ENCODE data around the gene CSNK2A1. TPM values are rescaled to one million over a fixed set of nuclear protein-coding genes. Genes with fewer than 3 reads are reported as not detected.

CSNK2A1 gene
- total and polyA plus RNA-seq, 3 donors from 2014 or later, result 143 to 192 (median 172) TPM

DNA sequence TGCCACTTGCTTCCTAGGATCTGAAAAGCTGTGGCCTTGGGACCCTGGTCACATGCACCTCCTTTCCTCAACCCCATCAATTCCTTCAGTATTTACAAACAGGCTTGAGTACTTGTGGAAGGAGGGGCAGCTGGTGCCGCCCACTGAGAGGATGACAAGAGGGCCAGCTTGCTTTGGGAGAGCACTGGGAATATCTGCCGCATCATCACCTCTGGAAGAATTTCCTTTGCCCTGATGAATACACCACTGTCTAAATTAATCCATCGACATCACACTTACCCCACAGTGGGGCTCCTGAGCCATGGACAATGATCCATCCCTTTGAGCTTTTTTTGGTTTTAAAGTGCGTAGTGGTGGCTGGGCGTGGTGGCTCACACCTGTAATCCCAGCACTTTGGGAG is 107.1 kb downstream of the CSNK2A1 start:
- no peak overlapping the region for H3K4me3 ChIP-seq
- no peak for DNase-seq
- no peaks in the 10 kb centered on the region for H3K27me3 ChIP-seq
- H3K9me3 ChIP-seq, result no peaks in the 10 kb centered on the region
- H3K4me1 ChIP-seq, result peaks cover 3% of the 10 kb centered on the region
- 90 to 97% methylated on average over 5 of the region's 5 CpGs for WGBS, 2 donors
- intact Hi-C loops (cut with DNase I; ENCODE audit: low total_unique reads), result no loop called here
- TF ChIP-seq, protein P1, sequence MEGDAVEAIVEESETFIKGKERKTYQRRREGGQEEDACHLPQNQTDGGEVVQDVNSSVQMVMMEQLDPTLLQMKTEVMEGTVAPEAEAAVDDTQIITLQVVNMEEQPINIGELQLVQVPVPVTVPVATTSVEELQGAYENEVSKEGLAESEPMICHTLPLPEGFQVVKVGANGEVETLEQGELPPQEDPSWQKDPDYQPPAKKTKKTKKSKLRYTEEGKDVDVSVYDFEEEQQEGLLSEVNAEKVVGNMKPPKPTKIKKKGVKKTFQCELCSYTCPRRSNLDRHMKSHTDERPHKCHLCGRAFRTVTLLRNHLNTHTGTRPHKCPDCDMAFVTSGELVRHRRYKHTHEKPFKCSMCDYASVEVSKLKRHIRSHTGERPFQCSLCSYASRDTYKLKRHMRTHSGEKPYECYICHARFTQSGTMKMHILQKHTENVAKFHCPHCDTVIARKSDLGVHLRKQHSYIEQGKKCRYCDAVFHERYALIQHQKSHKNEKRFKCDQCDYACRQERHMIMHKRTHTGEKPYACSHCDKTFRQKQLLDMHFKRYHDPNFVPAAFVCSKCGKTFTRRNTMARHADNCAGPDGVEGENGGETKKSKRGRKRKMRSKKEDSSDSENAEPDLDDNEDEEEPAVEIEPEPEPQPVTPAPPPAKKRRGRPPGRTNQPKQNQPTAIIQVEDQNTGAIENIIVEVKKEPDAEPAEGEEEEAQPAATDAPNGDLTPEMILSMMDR (IDR thresholded peaks at IDR 0.05), result no peak
- no peak for TF ChIP-seq POLR2A (IDR thresholded peaks at IDR 0.05)
- H3K36me3 ChIP-seq (ENCODE audit: low read depth, missing control alignments), result no peaks in the 10 kb centered on the region
- H3K27ac ChIP-seq, result no peak overlapping the region

DNA sequence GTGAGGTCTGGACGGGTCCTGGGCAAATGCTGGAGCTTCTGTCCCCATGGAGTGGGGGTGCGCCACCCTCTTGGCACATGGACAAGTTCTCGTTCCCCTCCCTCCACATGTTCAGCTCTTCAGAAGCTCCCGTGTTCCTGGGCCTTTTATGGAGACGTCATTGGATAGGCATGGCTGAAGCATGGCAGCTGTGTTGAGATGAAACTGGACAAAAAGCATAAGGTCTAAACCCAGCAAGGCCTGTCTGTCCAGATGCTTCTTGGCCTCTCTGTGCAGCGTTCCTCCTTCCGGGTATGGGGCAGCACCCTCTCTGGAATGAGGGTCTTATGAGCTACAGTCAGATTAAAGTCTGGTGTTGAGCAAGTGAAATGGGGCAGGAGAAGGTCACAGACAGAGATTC is 108.0 kb downstream of the CSNK2A1 start:
- no peak for DNase-seq
- Histone ChIP-seq H3K36me3 (ENCODE audit: low read depth, missing control alignments) (no peaks in the 10 kb centered on the region), H3K4me3 (no peak overlapping the region), H3K27ac (no peak overlapping the region), H3K9me3 (no peaks in the 10 kb centered on the region), H3K27me3 (no peaks in the 10 kb centered on the region), H3K4me1 (peaks cover 3% of the 10 kb centered on the region)
- TF ChIP-seq, protein P1 (IDR thresholded peaks at IDR 0.05), result no peak
- TF ChIP-seq POLR2A (IDR thresholded peaks at IDR 0.05), result no peak
- intact Hi-C loops (cut with DNase I; ENCODE audit: low total_unique reads), result no loop called here
- WGBS, 2 donors, result 70 to 76% methylated on average over 7 of the region's 7 CpGs

DNA sequence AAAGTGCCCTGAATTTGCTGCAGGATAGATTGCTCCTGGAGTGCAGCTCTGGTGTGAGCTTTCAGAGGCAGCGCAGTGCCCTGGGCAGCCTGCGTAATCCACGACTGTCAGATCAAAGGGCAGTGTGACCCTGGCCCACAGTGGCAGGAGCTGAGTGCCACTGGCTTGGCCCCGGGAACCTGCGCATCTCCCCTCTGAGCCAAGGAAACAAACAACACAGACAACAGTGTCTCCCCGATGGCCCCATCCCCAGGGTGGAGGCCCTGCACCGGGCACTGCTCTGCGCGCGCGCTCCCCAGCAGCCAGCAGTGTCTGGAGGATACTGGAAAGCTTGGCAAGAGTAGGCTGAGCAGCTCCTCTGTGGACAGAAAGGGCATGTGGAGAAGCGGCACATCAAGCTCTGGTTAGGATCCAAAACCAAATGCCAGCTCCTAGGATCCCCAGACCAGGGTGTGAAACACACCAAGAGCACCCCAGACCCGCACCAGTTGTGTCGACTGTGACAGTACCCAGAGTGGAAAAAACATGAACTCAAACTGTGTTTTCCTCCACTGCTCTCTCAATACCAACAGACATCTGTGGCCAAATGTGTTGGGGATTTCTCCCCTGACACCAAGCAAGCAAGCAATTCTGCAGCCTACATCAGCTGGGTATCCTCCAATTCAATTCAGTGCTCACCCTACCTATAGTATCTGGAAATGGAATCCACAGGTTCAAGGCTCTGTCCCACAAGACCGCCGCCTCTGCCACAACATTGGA is 108.8 kb downstream of the CSNK2A1 start:
- no peak overlapping the region for H3K27ac ChIP-seq
- no peak overlapping the region for H3K4me3 ChIP-seq
- no peaks in the 10 kb centered on the region for H3K36me3 ChIP-seq (ENCODE audit: low read depth, missing control alignments)
- H3K9me3 ChIP-seq, result no peaks in the 10 kb centered on the region
- no peak for TF ChIP-seq POLR2A (IDR thresholded peaks at IDR 0.05)
- TF ChIP-seq, protein P1 (IDR thresholded peaks at IDR 0.05), result no peak
- no peaks in the 10 kb centered on the region for H3K27me3 ChIP-seq
- peaks cover 3% of the 10 kb centered on the region for H3K4me1 ChIP-seq
- WGBS, 2 donors, result 79 to 89% methylated on average over 4 to 16 of the region's 16 CpGs
- DNase-seq, result no peak
- intact Hi-C loops (cut with DNase I; ENCODE audit: low total_unique reads), result no loop called here

DNA sequence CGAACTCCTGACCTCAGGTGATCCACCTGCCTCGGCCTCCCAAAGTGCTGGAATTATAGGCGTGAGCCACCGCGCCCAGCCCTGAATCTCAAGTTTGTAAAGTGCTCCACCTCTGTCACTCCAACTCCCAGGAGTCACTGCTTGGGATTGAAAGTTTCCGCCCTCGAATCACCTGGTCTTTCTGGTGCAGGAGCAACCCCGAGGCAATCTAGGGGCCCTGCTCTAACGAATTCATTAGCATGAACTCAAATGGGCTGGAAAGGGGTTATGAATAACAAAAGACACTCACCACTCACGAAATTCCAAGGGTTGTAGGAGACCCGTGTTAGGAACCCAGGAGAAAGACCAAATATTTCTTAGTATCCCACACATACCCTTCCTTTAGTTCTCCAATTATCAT is 109.4 kb downstream of the CSNK2A1 start:
- Histone ChIP-seq H3K36me3 (ENCODE audit: low read depth, missing control alignments) (no peaks in the 10 kb centered on the region), H3K27me3 (no peaks in the 10 kb centered on the region), H3K27ac (no peak overlapping the region), H3K4me1 (peaks cover 3% of the 10 kb centered on the region), H3K4me3 (no peak overlapping the region), H3K9me3 (no peaks in the 10 kb centered on the region)
- TF ChIP-seq, protein P1 (IDR thresholded peaks at IDR 0.05), result no peak
- no peak for TF ChIP-seq POLR2A (IDR thresholded peaks at IDR 0.05)
- intact Hi-C loops (cut with DNase I; ENCODE audit: low total_unique reads), result no loop called here
- DNase-seq, result no peak
- WGBS, 2 donors, result 70 to 82% methylated on average over 6 to 11 of the region's 11 CpGs

All from testis (tissue), 3 donors.